Measurements from ENCODE around the gene CST3.

DNA sequence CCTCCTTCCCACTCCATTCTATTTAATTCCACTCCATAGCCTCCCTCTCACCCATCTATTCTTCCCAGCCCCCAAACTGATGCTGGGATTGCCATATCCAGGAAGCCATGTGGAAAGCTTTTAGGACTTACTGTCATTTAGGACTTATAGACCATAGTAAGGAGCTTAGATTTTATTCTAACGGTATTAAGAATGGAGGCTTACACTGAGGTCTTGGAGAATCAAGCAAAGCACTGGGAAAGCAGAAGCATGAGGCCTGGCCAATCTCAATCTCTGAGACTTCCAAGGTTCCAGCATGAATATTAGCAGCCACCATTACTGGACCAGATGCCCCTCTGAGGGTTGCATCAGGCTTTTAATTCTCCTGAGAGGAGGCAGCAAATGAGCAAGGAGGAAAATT lies 33.4 kb downstream of the CST3 start:
- TF ChIP-seq, protein P1, sequence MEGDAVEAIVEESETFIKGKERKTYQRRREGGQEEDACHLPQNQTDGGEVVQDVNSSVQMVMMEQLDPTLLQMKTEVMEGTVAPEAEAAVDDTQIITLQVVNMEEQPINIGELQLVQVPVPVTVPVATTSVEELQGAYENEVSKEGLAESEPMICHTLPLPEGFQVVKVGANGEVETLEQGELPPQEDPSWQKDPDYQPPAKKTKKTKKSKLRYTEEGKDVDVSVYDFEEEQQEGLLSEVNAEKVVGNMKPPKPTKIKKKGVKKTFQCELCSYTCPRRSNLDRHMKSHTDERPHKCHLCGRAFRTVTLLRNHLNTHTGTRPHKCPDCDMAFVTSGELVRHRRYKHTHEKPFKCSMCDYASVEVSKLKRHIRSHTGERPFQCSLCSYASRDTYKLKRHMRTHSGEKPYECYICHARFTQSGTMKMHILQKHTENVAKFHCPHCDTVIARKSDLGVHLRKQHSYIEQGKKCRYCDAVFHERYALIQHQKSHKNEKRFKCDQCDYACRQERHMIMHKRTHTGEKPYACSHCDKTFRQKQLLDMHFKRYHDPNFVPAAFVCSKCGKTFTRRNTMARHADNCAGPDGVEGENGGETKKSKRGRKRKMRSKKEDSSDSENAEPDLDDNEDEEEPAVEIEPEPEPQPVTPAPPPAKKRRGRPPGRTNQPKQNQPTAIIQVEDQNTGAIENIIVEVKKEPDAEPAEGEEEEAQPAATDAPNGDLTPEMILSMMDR (optimal IDR thresholded peaks at IDR 0.05 in 1 of 3, IDR thresholded peaks at IDR 0.05 in 1 of 3, conservative IDR thresholded peaks at IDR 0.05 in 1 of 3; ENCODE audit: extremely low read depth in 1 of 3, insufficient read depth in 2 of 3, low read length in 3 of 3), result no peak
- no peak for TF ChIP-seq EZH2 (IDR thresholded peaks at IDR 0.05; ENCODE audit: low read length)
